Ramos (cell line): Measurements from ENCODE around the gene ATP5PB.

Experiments used
- in situ Hi-C: fragments of 300-500 bp; cut with MboI; formaldehyde crosslinking; loops from one replicate; pipeline ENCODE4 v1.14.3; 2022; ENCODE audit warnings: low sequenced_read_pairs; ENCODE audit not compliant: unreplicated experiment

Gene ATP5PB

GRCh38 chr1:111471012-111471411 is 21.7 kb downstream of the ATP5PB start:
- in situ Hi-C loops: no loop called here

- in situ Hi-C loops: no loop called here
Measured at GRCh38 chr1:111471538-111471937, 22.3 kb downstream of the ATP5PB start.

GRCh38 chr1:111474106-111474505 is 24.8 kb downstream of the ATP5PB start:
- in situ Hi-C loops: no loop called here

DNA sequence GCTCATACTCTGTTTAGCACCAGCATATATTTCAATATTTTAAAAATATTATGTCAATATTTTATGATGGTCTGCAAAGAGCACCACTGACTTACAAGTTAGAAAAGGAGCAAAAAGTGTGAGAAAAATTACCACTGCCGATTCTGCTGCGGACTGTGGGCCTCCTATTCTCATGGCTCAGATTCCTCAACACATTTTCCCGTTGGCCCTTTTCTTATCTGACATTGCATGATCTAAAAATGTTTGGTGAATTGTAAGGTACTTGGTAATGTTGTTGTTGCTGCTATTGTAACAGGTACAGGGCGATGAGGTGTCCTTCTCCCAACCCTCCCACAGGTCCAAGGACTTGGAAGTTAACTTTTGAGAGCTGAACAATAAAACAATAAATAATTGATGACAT is 25.3 kb downstream of the ATP5PB start:
- in situ Hi-C loops: no loop called here

DNA sequence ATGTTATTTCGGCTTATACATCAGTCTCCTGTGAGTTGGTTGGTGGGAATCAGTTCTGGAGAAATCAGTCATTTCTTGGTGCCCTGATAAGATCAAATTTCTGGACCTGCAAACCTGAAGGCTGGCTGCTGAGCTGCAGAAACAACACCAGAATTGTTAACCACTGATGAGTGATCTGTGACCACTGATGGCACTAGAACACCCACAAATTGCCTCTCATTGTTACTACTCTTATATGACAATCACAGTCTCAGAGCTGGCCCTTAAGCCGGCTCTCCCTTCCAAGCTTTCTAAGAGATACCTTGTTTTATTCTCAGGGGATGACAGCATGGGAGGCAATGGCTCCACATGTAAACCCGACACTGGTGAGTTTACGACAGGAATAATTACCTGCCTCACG is 26.4 kb downstream of the ATP5PB start:
- in situ Hi-C loops: loop anchor here (25.0 kb wide), 1 partner anchor 887 kb away; no protein-coding TSS in a partner anchor

GRCh38 chr1:111476214-111476613 is 26.9 kb downstream of the ATP5PB start:
- in situ Hi-C loops: loop anchor here (25.0 kb wide), 1 partner anchor 886 kb away; no protein-coding TSS in a partner anchor

- in situ Hi-C loops: loop anchor here (25.0 kb wide), 1 partner anchor 885 kb away; no protein-coding TSS in a partner anchor
Measured at GRCh38 chr1:111476761-111477309, 27.6 kb downstream of the ATP5PB start.

GRCh38 chr1:111480674-111481073 is 31.4 kb downstream of the ATP5PB start:
- in situ Hi-C loops: loop anchor here (10.0 to 25.0 kb wide), 2 partner anchors 264 to 882 kb away; no protein-coding TSS in a partner anchor

GRCh38 chr1:111481387-111482221 is 32.3 kb downstream of the ATP5PB start:
- in situ Hi-C loops: loop anchor here (10.0 to 25.0 kb wide), 2 partner anchors 263 to 881 kb away; no protein-coding TSS in a partner anchor

- in situ Hi-C loops: loop anchor here (10.0 to 25.0 kb wide), 2 partner anchors 262 to 879 kb away; no protein-coding TSS in a partner anchor
Measured at GRCh38 chr1:111483166-111483565, 33.9 kb downstream of the ATP5PB start.

GRCh38 chr1:111483876-111484275 is 34.6 kb downstream of the ATP5PB start:
- in situ Hi-C loops: loop anchor here (10.0 to 25.0 kb wide), 2 partner anchors 261 to 878 kb away; no protein-coding TSS in a partner anchor

- in situ Hi-C loops: loop anchor here (10.0 to 25.0 kb wide), 2 partner anchors 260 to 878 kb away; no protein-coding TSS in a partner anchor
Measured at GRCh38 chr1:111484391-111485026, 35.2 kb downstream of the ATP5PB start.

DNA sequence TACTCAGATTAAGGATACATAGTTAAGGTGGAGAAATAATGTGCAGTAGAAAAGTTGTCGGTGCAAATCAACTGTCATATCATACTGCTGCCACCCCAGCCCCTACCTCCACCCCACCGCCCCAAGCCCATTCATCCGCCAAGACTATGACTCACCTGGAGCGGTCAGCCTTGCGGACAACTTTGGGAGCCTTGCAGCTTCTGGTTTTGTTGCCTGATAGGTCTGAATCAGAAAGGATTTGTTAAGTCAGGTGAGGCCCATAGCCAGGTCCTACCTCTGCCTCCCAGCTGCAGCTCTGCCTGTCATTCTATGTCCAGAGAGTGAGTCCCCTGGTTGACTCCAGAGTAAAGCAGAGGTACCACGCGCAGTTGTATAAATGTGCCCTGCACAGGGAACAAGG is 37.2 kb downstream of the ATP5PB start:
- in situ Hi-C loops: loop anchor here (10.0 to 25.0 kb wide), 2 partner anchors 258 to 876 kb away; no protein-coding TSS in a partner anchor

DNA sequence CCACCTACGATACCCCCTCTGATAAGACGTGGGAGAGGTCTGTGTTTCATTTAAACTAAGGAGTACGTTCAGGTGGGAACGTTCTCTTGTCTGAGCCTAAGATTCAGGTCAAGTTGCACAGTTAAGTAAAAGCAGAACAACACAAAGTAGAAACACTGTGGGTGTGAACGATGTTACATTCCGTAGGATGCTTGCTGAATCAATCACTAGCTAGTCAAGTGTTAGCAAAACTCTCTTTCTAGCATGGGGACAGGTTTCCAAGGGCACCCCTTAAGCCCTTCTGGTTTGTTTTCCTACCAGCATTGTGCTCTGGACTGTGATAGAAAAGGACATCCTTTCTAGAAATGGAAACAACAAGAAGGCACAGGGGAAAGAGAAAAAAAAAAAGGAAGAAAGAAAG is 37.9 kb downstream of the ATP5PB start:
- in situ Hi-C loops: loop anchor here (10.0 to 25.0 kb wide), 2 partner anchors 258 to 875 kb away; no protein-coding TSS in a partner anchor

DNA sequence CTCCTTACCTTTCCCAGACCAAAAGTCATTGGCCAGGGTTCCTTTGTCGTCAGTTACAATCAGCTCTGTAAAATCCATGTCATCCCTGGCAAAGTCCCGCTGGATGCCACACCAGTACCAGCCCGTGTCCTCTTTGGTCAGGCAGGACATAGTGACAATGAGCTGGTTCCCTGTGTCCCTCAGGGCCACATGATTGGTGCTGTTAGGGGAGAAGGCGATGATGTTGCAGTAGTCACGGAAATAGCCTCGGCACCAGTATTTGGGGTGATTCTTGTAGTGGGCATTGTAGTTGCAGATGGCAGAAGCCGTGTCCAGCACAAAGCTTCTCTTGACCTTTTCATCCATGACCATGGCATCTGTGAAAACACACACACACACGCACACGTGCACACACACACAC is 39.4 kb downstream of the ATP5PB start:
- in situ Hi-C loops: loop anchor here (10.0 to 25.0 kb wide), 2 partner anchors 256 to 874 kb away; no protein-coding TSS in a partner anchor

DNA sequence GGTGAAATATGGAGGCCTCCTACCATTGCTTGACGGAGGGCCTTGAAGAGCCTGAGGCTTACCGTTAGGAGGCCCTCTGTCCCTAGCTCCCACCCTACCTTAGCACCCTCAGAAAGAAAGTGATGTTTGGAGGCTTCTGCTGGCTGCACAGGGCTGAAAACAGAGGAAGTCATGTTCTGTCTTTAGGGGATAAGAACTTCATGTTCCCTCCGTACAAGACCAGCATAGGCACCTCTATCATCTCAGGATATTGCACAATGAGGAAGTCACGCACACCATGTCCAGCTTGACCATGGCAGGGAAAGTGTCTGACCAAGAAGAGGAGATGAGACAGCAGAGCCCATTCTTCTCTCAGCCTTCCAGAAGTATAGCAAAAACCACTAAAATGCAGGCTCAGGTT is 40.3 kb downstream of the ATP5PB start:
- in situ Hi-C loops: loop anchor here (10.0 to 25.0 kb wide), 2 partner anchors 255 to 873 kb away; no protein-coding TSS in a partner anchor

DNA sequence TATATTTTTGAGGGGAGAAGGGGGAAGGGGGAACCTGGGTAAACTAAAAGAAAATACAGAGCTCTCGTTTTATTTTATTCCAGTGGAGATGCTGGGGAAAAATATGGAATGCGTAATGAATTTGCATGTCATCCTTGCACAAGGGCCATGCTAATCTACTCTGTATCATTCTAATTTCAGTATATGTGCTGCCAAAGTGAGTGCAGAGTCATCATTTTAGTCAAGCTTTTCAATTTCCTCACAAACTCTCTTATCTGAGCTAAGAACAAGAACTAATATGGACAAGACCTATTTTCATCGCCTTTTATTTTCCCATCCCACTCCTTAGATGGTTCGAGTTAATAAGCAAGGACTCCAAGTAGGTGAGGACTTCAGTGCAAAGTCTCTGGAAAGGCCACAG is 41.0 kb downstream of the ATP5PB start:
- in situ Hi-C loops: loop anchor here (25.0 kb wide), 1 partner anchor 872 kb away; no protein-coding TSS in a partner anchor

DNA sequence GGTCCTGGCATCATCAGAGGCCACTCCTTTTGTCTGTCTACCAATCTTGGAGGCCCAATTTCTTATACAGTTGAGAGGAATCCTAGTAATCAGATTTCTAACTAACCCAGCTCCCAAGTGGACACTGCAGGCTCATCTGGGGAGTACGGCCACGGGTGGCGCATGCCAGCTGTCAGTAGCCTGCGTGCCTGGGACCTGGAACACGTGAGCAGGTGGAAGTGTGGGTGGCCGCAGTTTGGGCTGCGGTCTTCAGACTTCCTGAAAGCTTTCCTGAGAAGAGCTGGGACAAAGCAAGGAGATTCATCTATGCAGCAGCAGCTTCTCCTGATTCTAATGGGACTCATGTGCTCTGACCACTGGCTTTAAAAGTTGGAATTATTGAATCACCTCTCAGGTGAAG is 41.8 kb downstream of the ATP5PB start:
- in situ Hi-C loops: loop anchor here (25.0 kb wide), 1 partner anchor 871 kb away; no protein-coding TSS in a partner anchor

GRCh38 chr1:111496398-111496797 is 47.1 kb downstream of the ATP5PB start:
- in situ Hi-C loops: loop anchor here (25.0 kb wide), 1 partner anchor 866 kb away; no protein-coding TSS in a partner anchor

DNA sequence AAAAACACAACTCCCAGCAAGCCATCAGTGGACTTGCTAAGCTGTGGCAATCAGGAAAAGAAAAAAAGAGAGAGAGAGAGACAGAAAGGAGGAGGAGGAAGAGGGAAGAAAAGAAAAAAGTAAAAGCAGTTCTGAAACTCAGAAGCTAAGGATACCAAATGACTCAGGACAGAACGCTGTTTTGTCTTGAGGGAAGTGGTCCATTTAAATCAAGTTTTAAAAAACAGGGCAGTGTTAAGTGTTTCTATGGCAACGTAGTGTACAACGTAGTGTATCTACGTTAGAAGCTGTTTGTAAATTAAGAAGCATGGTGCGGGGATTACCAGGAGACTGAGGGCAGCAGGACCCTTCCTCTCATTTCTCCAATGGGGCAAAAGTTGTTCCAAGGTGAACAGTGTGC is 48.3 kb downstream of the ATP5PB start:
- in situ Hi-C loops: loop anchor here (25.0 kb wide), 1 partner anchor 865 kb away; no protein-coding TSS in a partner anchor
